ENCODE measurements around the gene CAMKV. TPM values are rescaled to one million over a fixed set of nuclear protein-coding genes. Genes with fewer than 3 reads are reported as not detected.

CAMKV gene
- total RNA-seq, 1 donor from 2014 or later: not detected

DNA sequence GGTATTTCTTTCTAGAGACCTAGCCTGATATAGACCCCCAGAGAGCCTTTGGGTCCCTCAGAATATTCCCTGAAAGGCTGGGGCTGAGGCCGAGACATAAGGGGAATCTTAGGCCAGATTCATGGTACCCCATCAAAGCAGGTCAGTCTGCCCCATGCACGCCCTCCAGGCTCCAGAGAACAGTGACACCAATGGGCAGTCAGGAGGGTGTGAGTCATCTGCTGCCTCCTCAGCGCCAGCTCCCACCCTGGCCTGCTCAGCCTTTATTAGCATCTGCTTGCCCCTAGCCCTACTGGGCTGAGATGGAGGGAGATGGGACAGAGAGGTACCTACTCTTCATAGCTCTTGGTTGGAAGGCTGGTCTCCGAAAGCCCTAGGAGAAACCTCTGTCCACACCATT lies 14.3 kb upstream of the CAMKV start:
- ATAC-seq: peak in 1 of 2 donors; percentile 17
- Histone ChIP-seq H3K4me1 (peaks cover 7% of the 10 kb centered on the region), H3K36me3 (peaks cover 8% of the 10 kb centered on the region), H3K9me3 (no peaks in the 10 kb centered on the region), H3K27ac (no peak overlapping the region), H3K4me3 (no peak overlapping the region), H3K27me3 (ENCODE audit: low read depth) (no peaks in the 10 kb centered on the region)
- DNase-seq: no peak
- intact Hi-C loops (cut with DNase I): no loop called here
- TF ChIP-seq, protein P1, sequence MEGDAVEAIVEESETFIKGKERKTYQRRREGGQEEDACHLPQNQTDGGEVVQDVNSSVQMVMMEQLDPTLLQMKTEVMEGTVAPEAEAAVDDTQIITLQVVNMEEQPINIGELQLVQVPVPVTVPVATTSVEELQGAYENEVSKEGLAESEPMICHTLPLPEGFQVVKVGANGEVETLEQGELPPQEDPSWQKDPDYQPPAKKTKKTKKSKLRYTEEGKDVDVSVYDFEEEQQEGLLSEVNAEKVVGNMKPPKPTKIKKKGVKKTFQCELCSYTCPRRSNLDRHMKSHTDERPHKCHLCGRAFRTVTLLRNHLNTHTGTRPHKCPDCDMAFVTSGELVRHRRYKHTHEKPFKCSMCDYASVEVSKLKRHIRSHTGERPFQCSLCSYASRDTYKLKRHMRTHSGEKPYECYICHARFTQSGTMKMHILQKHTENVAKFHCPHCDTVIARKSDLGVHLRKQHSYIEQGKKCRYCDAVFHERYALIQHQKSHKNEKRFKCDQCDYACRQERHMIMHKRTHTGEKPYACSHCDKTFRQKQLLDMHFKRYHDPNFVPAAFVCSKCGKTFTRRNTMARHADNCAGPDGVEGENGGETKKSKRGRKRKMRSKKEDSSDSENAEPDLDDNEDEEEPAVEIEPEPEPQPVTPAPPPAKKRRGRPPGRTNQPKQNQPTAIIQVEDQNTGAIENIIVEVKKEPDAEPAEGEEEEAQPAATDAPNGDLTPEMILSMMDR (IDR thresholded peaks at IDR 0.05): no peak

- intact Hi-C loops (cut with DNase I): no loop called here
- peaks cover 5% of the 10 kb centered on the region for H3K36me3 ChIP-seq
- DNase-seq (no peak), ATAC-seq (peak; percentile 10 to 26)
- no peaks in the 10 kb centered on the region for H3K27me3 ChIP-seq (ENCODE audit: low read depth)
- H3K4me3 ChIP-seq: no peak overlapping the region
- H3K9me3 ChIP-seq: no peaks in the 10 kb centered on the region
- no peak overlapping the region for H3K27ac ChIP-seq
- TF ChIP-seq, protein P1 (IDR thresholded peaks at IDR 0.05): no peak
- peaks cover 7% of the 10 kb centered on the region for H3K4me1 ChIP-seq
Measured at GRCh38 chr3:49882166-49882565, 12.5 kb upstream of the CAMKV start.

DNA sequence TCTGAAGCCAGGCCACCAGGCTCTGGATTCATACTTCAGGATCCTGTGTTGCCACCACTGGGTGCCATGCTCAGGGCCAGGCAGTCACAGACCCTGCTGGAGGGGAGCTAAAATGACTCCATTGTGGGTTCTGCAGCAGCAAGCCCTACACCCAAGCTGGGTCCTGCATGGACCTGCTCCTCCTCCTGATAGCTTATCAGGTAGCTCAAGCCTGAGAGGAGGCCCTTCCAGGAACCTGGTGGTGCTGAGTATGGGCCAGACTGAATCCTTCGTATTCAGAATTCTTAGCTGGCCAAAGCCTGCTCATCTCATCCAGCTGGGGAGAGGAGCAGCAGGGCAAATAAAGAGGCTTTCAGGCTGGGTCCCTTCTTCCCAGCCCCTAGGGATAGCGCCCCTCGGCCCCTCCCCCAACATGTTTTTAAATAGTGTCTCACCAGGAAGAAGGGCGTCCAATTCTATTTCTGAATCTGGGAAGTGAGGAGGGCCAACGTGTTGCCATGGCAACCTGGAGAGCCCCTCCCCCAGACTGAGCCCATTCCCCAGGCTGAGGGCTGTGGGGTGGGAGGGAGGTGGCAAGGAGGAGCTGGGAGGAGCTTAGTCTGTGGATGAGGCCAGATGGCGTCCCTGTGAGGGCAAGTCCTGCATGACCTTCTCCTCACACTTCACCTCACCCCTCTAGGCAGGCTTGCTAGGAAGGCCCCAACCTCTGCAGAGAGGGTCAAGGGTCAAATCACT lies 11.0 kb upstream of the CAMKV start:
- Histone ChIP-seq H3K27ac (no peak overlapping the region), H3K36me3 (no peaks in the 10 kb centered on the region), H3K4me1 (peaks cover 7% of the 10 kb centered on the region), H3K9me3 (no peaks in the 10 kb centered on the region), H3K4me3 (no peak overlapping the region), H3K27me3 (ENCODE audit: low read depth) (no peaks in the 10 kb centered on the region)
- no peak for DNase-seq
- no peak for ATAC-seq
- TF ChIP-seq, protein P1 (IDR thresholded peaks at IDR 0.05): no peak
- intact Hi-C loops (cut with DNase I): no loop called here

GRCh38 chr3:49879721-49880120 lies 10.0 kb upstream of the CAMKV start:
- Histone ChIP-seq H3K27me3 (ENCODE audit: low read depth) (no peaks in the 10 kb centered on the region), H3K4me1 (peaks cover 7% of the 10 kb centered on the region), H3K9me3 (no peaks in the 10 kb centered on the region), H3K4me3 (no peak overlapping the region), H3K36me3 (no peaks in the 10 kb centered on the region), H3K27ac (no peak overlapping the region)
- DNase-seq: no peak
- no peak for ATAC-seq
- intact Hi-C loops (cut with DNase I): no loop called here
- TF ChIP-seq, protein P1 (IDR thresholded peaks at IDR 0.05): no peak

DNA sequence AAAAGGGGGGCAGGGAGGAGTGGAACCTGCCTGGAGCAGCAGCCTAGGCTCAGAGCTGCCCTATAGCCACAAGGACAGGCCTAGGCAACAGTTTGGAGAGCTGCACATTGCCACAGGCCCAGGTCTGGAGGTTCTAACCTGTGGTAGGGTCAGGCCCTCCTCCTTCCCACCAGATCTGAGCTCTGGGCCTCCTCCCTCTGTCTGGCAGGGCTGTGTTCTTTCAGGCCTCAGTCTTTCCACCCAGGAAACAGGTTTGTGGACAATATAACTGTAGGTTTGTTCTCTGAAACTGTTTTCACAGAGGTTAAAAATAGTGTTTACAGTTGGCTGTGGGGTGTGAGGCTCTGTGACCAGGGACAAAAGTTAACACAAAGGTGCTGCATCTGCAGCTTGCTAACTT lies 9.0 kb upstream of the CAMKV start:
- no peaks in the 10 kb centered on the region for H3K27me3 ChIP-seq (ENCODE audit: low read depth)
- H3K36me3 ChIP-seq: no peaks in the 10 kb centered on the region
- H3K4me3 ChIP-seq: no peak overlapping the region
- intact Hi-C loops (cut with DNase I): no loop called here
- no peak for DNase-seq
- ATAC-seq: no peak
- no peak overlapping the region for H3K27ac ChIP-seq
- TF ChIP-seq, protein P1 (IDR thresholded peaks at IDR 0.05): no peak
- peaks cover 7% of the 10 kb centered on the region for H3K4me1 ChIP-seq
- H3K9me3 ChIP-seq: no peaks in the 10 kb centered on the region
